ENCODE data around the gene TNK2.

The TNK2 gene

DNA sequence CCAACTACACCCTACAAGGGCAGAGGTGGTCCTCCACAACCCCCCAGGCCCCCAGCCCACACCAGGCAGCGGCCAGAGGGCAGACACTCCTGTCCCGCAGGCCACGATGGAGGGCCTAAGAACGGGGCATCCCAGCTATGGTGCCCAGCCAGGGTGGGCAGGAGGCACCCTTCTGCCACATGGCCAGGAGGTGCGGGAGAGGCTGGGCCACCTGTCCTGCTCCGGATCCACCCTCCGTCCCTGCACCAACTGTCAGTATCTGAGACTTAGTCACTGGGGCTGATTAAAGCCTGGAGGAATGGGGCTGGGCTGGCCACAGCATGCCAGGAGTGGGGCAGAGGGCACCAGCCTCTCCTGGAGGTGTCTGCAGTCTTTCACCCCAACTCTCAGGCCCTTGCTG is 37.9 kb downstream of the TNK2 start:
- DNase-seq = no peak
- peaks cover 2% of the 10 kb centered on the region; the same call in 1 of the 2 replicates for H3K36me3 ChIP-seq

GRCh38 chr3:195869413-195870001 is 38.8 kb downstream of the TNK2 start:
- Histone ChIP-seq H3K4me1 (no peaks in the 10 kb centered on the region; the same call in 1 of the 2 replicates), H3K27me3 (no peaks in the 10 kb centered on the region), H3K36me3 (peaks cover 2% of the 10 kb centered on the region; the same call in 1 of the 2 replicates), H3K4me3 (ENCODE audit: low read depth, low read length) (no peak overlapping the region), H3K9me3 (no peaks in the 10 kb centered on the region)
- no peak for DNase-seq
- no peak for TF ChIP-seq CTCF (IDR thresholded peaks at IDR 0.05; ENCODE audit: low read depth, low read length)

More for the DNA sequence above, 37.9 kb downstream of the TNK2 start:
- Histone ChIP-seq H3K4me1 (no peaks in the 10 kb centered on the region; the same call in 1 of the 2 replicates), H3K9me3 (no peaks in the 10 kb centered on the region), H3K27me3 (no peaks in the 10 kb centered on the region), H3K4me3 (ENCODE audit: low read depth, low read length) (no peak overlapping the region)
- TF ChIP-seq CTCF (IDR thresholded peaks at IDR 0.05; ENCODE audit: low read depth, low read length) = no peak

DNA sequence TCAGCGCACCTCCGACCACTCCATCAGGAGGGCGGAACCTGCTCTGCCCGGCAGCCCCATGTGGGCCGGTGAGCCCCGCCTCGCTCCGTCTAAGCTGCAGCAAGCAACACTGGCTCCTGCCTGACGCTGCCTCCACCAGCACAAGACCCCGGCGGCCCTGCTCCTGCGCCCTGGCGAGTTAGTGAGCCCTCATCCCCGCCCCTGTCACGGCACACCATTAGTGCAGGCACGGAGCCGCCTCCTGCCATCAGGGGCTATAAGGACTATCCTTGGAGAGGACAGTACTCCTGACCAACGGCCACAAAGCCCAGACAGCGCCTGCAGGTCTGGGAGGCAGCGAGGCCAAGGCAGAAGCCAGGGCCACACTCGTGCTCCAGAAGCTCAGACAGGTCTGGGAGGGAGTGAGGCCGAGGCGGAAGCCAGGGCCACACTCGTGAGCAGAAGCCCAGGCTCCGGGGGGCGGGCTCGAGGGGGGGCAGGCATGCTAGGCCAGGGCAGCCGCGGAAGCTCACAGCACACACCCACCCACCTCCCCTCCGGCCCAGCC is 39.4 kb downstream of the TNK2 start:
- Histone ChIP-seq H3K4me3 (ENCODE audit: low read depth, low read length) (no peak overlapping the region), H3K27me3 (no peaks in the 10 kb centered on the region), H3K4me1 (no peaks in the 10 kb centered on the region; the same call in 1 of the 2 replicates), H3K9me3 (no peaks in the 10 kb centered on the region), H3K36me3 (peaks cover 2% of the 10 kb centered on the region; the same call in 1 of the 2 replicates)
- no peak for DNase-seq
- TF ChIP-seq CTCF (IDR thresholded peaks at IDR 0.05; ENCODE audit: low read depth, low read length) = no peak

DNA sequence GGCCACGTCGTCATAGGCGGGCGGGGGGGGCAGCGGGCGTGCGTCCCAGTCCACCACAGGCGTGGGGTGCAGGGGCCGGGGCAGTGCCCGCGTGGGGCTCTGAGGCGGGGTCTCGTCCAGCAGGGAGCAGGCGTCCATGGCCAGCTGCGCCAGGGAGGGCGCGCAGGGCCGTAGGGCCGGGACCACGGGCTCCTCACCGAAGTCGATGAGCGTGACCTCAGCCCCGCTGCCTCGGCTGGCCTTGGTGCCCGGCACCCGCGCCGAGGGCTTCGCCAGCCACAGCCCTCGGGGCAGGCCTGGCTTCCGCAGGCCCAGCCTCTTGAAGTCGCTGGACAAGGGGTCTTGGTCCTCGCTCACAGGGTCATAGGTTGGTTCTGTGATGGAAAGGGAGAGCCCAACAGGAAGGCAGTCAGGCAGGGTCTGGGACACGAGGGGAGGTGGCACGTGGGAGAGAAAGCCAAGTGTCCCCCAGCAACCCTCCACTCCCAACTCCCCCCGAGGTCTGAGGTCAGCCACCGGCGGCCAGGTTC is 40.0 kb downstream of the TNK2 start:
- no peak for DNase-seq
- Histone ChIP-seq H3K36me3 (peaks cover 2% of the 10 kb centered on the region; the same call in 1 of the 2 replicates), H3K4me3 (ENCODE audit: low read depth, low read length) (no peak overlapping the region), H3K9me3 (no peaks in the 10 kb centered on the region), H3K4me1 (no peaks in the 10 kb centered on the region; the same call in 1 of the 2 replicates), H3K27me3 (no peaks in the 10 kb centered on the region)
- TF ChIP-seq CTCF (IDR thresholded peaks at IDR 0.05; ENCODE audit: low read depth, low read length) = no peak

- no peaks in the 10 kb centered on the region for H3K9me3 ChIP-seq
- no peak overlapping the region for H3K4me3 ChIP-seq (ENCODE audit: low read depth, low read length)
- DNase-seq = no peak
- peaks cover 2% of the 10 kb centered on the region; the same call in 1 of the 2 replicates for H3K36me3 ChIP-seq
- TF ChIP-seq CTCF (IDR thresholded peaks at IDR 0.05; ENCODE audit: low read depth, low read length) = no peak
- no peaks in the 10 kb centered on the region for H3K27me3 ChIP-seq
- no peaks in the 10 kb centered on the region; the same call in 1 of the 2 replicates for H3K4me1 ChIP-seq
These were observed 40.6 kb downstream of the TNK2 start for GRCh38 chr3:195867631-195868335.
